Endothelial cell of umbilical vein (primary cell): ENCODE results near the gene PCDH15. TPM values are rescaled to one million over a fixed set of nuclear protein-coding genes. Genes with fewer than 3 reads are reported as not detected.

Experiments
- BruUV-seq: library from RNA; stranded (reverse); fragments of 400-500 nt; replicated peaks from 2 replicates; lab custom pipeline; 2021; lab: Mats Ljungman, UMichigan
- CTCF ChIA-PET: fragments of 300-600, 350-600 bp; sonication (Branson Sonifier 250); formaldehyde crosslinking; loops from one replicate; lab custom pipeline; 2021; ENCODE audit warnings: antibody characterized with exemption, inconsistent platforms; lab: Charles Lee
- POLR2A ChIA-PET: fragments of 300-600, 350-600 bp; sonication (Branson Sonifier 250); formaldehyde crosslinking; loops from one replicate; lab custom pipeline; 2021; ENCODE audit warnings: antibody characterized with exemption, inconsistent platforms; lab: Charles Lee
- DNase-seq: peaks from one replicate; pipeline ENCODE4 v3.0.0-alpha.2; 2011; ENCODE audit warnings: low read depth, low spot score
- FAIRE-seq: peaks from 2 replicates; lab custom pipeline; 2011; peaks lifted over from hg19 to GRCh38; lab: Jason Lieb, UNC
- H2AFZ ChIP-seq: 2 replicates; pipeline ENCODE4 v1.6.0; 2012; ENCODE audit warnings: low read depth, low read length, control low read depth, inconsistent platforms
- H3K27ac ChIP-seq: 2 replicates; pipeline ENCODE4 v1.5.1; 2011; ENCODE audit warnings: low read depth, mild to moderate bottlenecking, control low read depth, low read length, moderate library complexity; ENCODE audit not compliant: insufficient read depth
- H3K27me3 ChIP-seq, 2 experiments: 2 replicates each; pipeline versions ENCODE4 v1.6.0 to v1.6.1; 2011; ENCODE audit warnings: low read length in 2 of 2, mixed read lengths in 1 of 2; ENCODE audit not compliant: control insufficient read depth in 2 of 2, insufficient read depth in 2 of 2
- H3K36me3 ChIP-seq, 2 experiments: 2 replicates in 1 of 2; 3 replicates in 1 of 2; pipeline ENCODE4 v1.5.1; 2011; ENCODE audit warnings: low read length in 2 of 2, mild to moderate bottlenecking in 1 of 2, moderate library complexity in 1 of 2; ENCODE audit not compliant: control insufficient read depth in 2 of 2, insufficient read depth in 2 of 2; ENCODE audit errors: extremely low read depth in 1 of 2
- H3K4me1 ChIP-seq: 3 replicates; pipeline ENCODE4 v1.5.1; 2011; ENCODE audit warnings: mild to moderate bottlenecking, low read length; ENCODE audit not compliant: control insufficient read depth, insufficient read depth; ENCODE audit errors: extremely low read depth
- H3K4me2 ChIP-seq: 2 replicates; pipeline ENCODE4 v1.6.1; 2011; ENCODE audit warnings: low read length, control low read depth, mixed read lengths; ENCODE audit not compliant: insufficient read depth
- H3K4me3 ChIP-seq, 3 experiments: fragments of 200-600 bp in 1 of 3; sonication (generic), shearing (Covaris generic) in 1 of 3; replicated peaks in 1 of 3; 2 replicates each; pipeline ENCODE4 v1.5.1; 2011 to 2016; ENCODE audit warnings: control low read depth in 3 of 3, low read length in 3 of 3, mild to moderate bottlenecking in 2 of 3, inconsistent platforms in 1 of 3, low read depth in 1 of 3, moderate library complexity in 1 of 3; ENCODE audit not compliant: insufficient read depth in 1 of 3
- H3K79me2 ChIP-seq: 2 replicates; pipeline ENCODE4 v1.6.0; 2012; ENCODE audit warnings: low read length, inconsistent platforms; ENCODE audit not compliant: control insufficient read depth, insufficient read depth
- H3K9ac ChIP-seq: replicated peaks from 2 replicates; pipeline ENCODE3; 2011; ENCODE audit warnings: low read length, control low read depth; ENCODE audit not compliant: insufficient read depth; ENCODE audit errors: extremely low read depth
- H3K9me1 ChIP-seq: replicated peaks from 3 replicates; pipeline ENCODE4 v1.6.0; 2011; ENCODE audit warnings: mild to moderate bottlenecking, low read length; ENCODE audit not compliant: control insufficient read depth, insufficient read depth; ENCODE audit errors: extremely low read depth
- H3K9me3 ChIP-seq: replicated peaks from 2 replicates; pipeline ENCODE4 v1.5.1; 2012; ENCODE audit warnings: low read length, inconsistent platforms; ENCODE audit not compliant: control insufficient read depth, insufficient read depth
- H4K20me1 ChIP-seq: replicated peaks from 2 replicates; pipeline ENCODE3; 2011; ENCODE audit warnings: mild to moderate bottlenecking, low read length; ENCODE audit not compliant: control insufficient read depth, insufficient read depth; ENCODE audit errors: extremely low read depth
- CTCF ChIP-seq, 2 donors: IDR thresholded peaks; 1 replicate in 1 of 2; 2 replicates in 1 of 2; pipeline ENCODE4 v1.5.1; 2011; ENCODE audit warnings: low read length in 2 of 2, mild to moderate bottlenecking in 2 of 2, moderate library complexity in 2 of 2, control low read depth in 1 of 2, inconsistent platforms in 1 of 2, low read depth in 1 of 2; ENCODE audit not compliant: insufficient read depth in 1 of 2; ENCODE audit errors: extremely low read depth in 1 of 2
- EZH2 ChIP-seq: IDR thresholded peaks from 2 replicates; pipeline ENCODE4 v1.6.1; 2012; ENCODE audit warnings: borderline replicate concordance, low read depth, mild to moderate bottlenecking, moderate library complexity, low read length, inconsistent platforms; ENCODE audit not compliant: severe bottlenecking
- FOS ChIP-seq: IDR thresholded peaks from 2 replicates; pipeline ENCODE4 v1.6.1; 2011; ENCODE audit warnings: mild to moderate bottlenecking, low read length, moderate library complexity, borderline replicate concordance; ENCODE audit not compliant: insufficient read depth
- GATA2 ChIP-seq: IDR thresholded peaks from 2 replicates; pipeline ENCODE4 v1.7.0; 2011; ENCODE audit warnings: low read depth, mild to moderate bottlenecking, moderate library complexity, mixed read lengths, low read length; ENCODE audit not compliant: insufficient read length, insufficient read depth
- JUN ChIP-seq: IDR thresholded peaks from 2 replicates; pipeline ENCODE4 v1.6.1; 2011; ENCODE audit warnings: borderline replicate concordance, low read depth; ENCODE audit not compliant: insufficient read length, insufficient read depth
- MAX ChIP-seq: IDR thresholded peaks from 2 replicates; pipeline ENCODE4 v1.6.1; 2011; ENCODE audit not compliant: insufficient read depth, insufficient read length
- MYC ChIP-seq: IDR thresholded peaks from one replicate; pipeline ENCODE4 v1.6.1; 2011; ENCODE audit warnings: mild to moderate bottlenecking, low read depth, low read length
- POLR2A ChIP-seq: IDR thresholded peaks from 2 replicates; pipeline ENCODE4 v1.6.1; 2012; ENCODE audit warnings: low read depth, mild to moderate bottlenecking, control low read depth, low read length
- POLR2AphosphoS5 ChIP-seq: IDR thresholded peaks from 2 replicates; pipeline ENCODE4 v1.6.1; 2012; ENCODE audit warnings: low read depth, mild to moderate bottlenecking, control low read depth, low read length, moderate library complexity; ENCODE audit not compliant: insufficient read depth
- dilution Hi-C: fragments of 300-500 bp; cut with MboI; formaldehyde crosslinking; loops from one replicate; pipeline ENCODE4 v1.15.0; 2019; ENCODE audit warnings: low sequenced_read_pairs; ENCODE audit not compliant: extremely low pct_ligation_motif_present
- intact Hi-C: fragments of 100-400 bp; cut with micrococcal nuclease; formaldehyde crosslinking; loops from one replicate; pipeline ENCODE4 v1.10.0; 2022
- polyA plus RNA-seq, 4 experiments: library from polyadenylated mRNA; depleted of rRNA in 3 of 4; stranded (reverse) in 3 of 4; unstranded in 1 of 4; fragments of >200 nt; gene quantifications; 2 replicates each; pipeline versions ENCODE4 v1.2.1 to v1.2.3, GENCODE V29; 2011 to 2012; ENCODE audit warnings: missing spikeins in 1 of 4
- total RNA-seq: library from RNA; stranded (reverse); gene quantifications from 2 replicates; pipeline ENCODE4 v1.2.3, GENCODE V29; 2021

Gene PCDH15
- total and polyA plus RNA-seq, 2 donors (not counting 3 experiments of a cell fraction or from before 2014, with no cell fraction given), result 0.04 TPM; not detected in 1

- no peaks in the 10 kb centered on the region for H4K20me1 ChIP-seq
- H3K36me3 ChIP-seq, result no peaks in the 10 kb centered on the region
- H3K27ac ChIP-seq, result no peak overlapping the region
- no TSS peak for BruUV-seq
- H3K79me2 ChIP-seq, result no peaks in the 10 kb centered on the region
- TF ChIP-seq POLR2A (no peak), POLR2AphosphoS5 (no peak), CTCF (IDR thresholded peaks at IDR 0.05; ENCODE audit: extremely low read depth in 1 of 2, insufficient read depth in 1 of 2, low read depth in 1 of 2, low read length in 2 of 2) (no peak), MYC (no peak), GATA2 (no peak), JUN (no peak), EZH2 (no peak), MAX (no peak), FOS (no peak)
- intact Hi-C loops (no loop called here), dilution Hi-C loops (no loop called here)
- ChIA-PET CTCF (no interaction called here), POLR2A (no interaction called here)
- no peak overlapping the region for H3K4me2 ChIP-seq
- DNase-seq (no peak), FAIRE-seq (no peak)
- no peaks in the 10 kb centered on the region for H3K27me3 ChIP-seq
- no peaks in the 10 kb centered on the region for H3K9me1 ChIP-seq
- no peak overlapping the region for H3K4me3 ChIP-seq
- H2AFZ ChIP-seq, result no peak overlapping the region
- no peaks in the 10 kb centered on the region for H3K4me1 ChIP-seq
- H3K9ac ChIP-seq, result no peak overlapping the region
- no peaks in the 10 kb centered on the region for H3K9me3 ChIP-seq
Measured at GRCh38 chr10:53808677-53809372, 992.2 kb downstream of the PCDH15 start.
